ENCODE results near the gene F8. TPM values are rescaled to one million over a fixed set of nuclear protein-coding genes. Genes with fewer than 3 reads are reported as not detected.
"Not testable (repeated sequence)": the region's sequence is repeated elsewhere in the genome, so short reads cannot be mapped to it uniquely, and the experiment has no call there.

Gene F8
- total RNA-seq, 2 donors from 2014 or later: 5.5 to 6.0 TPM

DNA sequence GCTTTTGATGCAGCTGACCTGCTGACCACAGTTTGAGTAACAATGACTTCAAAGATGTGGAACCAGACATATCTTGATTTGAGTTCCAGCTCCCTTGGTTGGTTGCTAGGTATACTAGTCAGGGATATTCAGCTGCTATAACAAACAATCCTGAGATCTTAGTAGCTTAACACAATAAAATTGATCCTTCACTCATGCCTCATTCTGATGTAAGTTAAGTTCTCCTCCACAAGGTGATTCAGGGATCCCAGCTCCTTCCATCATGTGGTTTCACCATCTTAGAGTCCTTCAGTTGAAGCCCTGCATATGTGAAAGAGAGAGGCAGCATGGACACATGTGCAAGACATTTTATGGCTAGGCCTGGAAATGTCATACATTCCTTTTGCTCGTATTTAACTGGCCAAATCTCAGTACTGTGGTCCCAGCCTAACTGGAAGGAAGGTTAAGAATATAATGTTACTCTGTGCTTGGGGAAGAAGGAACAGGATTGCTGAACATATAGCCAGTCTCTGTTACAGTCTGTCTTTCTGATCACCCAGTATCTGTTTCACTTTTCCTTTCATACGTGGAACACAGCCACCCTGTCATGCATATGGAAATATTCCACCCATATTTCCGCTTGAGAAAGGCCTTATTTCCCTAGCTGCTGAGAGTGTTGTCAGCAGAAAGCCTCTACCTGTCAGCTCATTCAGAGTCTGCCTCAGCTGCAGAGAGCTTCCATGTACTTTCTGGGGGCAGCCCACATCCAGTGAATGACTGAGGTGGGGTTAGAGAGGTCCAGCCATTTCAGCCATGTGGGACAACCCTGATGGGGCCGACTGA, 195.1 kb downstream of the F8 start:
- no peak overlapping the region for H3K4me3 Mint-ChIP-seq
- no peak for DNase-seq
- no peak overlapping the region for H3K9ac ChIP-seq (ENCODE audit: extremely low read depth, low read length, poor library complexity, severe bottlenecking)
- H3K9me3 Mint-ChIP-seq: peaks cover 36% of the 10 kb centered on the region
- TF ChIP-seq, protein P1, sequence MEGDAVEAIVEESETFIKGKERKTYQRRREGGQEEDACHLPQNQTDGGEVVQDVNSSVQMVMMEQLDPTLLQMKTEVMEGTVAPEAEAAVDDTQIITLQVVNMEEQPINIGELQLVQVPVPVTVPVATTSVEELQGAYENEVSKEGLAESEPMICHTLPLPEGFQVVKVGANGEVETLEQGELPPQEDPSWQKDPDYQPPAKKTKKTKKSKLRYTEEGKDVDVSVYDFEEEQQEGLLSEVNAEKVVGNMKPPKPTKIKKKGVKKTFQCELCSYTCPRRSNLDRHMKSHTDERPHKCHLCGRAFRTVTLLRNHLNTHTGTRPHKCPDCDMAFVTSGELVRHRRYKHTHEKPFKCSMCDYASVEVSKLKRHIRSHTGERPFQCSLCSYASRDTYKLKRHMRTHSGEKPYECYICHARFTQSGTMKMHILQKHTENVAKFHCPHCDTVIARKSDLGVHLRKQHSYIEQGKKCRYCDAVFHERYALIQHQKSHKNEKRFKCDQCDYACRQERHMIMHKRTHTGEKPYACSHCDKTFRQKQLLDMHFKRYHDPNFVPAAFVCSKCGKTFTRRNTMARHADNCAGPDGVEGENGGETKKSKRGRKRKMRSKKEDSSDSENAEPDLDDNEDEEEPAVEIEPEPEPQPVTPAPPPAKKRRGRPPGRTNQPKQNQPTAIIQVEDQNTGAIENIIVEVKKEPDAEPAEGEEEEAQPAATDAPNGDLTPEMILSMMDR (conservative IDR thresholded peaks at IDR 0.05): no peak
- peaks cover 3% of the 10 kb centered on the region for H3K4me1 Mint-ChIP-seq
- H3K27me3 ChIP-seq (ENCODE audit: control insufficient read depth, insufficient read depth, low read length, poor library complexity, severe bottlenecking): no peaks in the 10 kb centered on the region
- H3K36me3 Mint-ChIP-seq (ENCODE audit: low read depth): no peaks in the 10 kb centered on the region
- no peaks in the 10 kb centered on the region for H3K9me3 ChIP-seq (ENCODE audit: control insufficient read depth, low read length)
- no peaks in the 10 kb centered on the region for H3K4me1 ChIP-seq (ENCODE audit: control insufficient read depth, insufficient read depth, low read length)
- H3K27me3 Mint-ChIP-seq (ENCODE audit: insufficient read depth): no peaks in the 10 kb centered on the region
- H3K36me3 ChIP-seq (ENCODE audit: control insufficient read depth, insufficient read depth, low read length): no peaks in the 10 kb centered on the region
- 87 to 100% methylated on average over 1 to 4 of the region's 4 CpGs for WGBS, 2 experiments (ENCODE audit: insufficient coverage in 1 of 2, insufficient read length in 1 of 2)
- H3K27ac ChIP-seq (ENCODE audit: low read depth, low read length): no peak overlapping the region
- no peak overlapping the region for H3K27ac Mint-ChIP-seq
- no peak overlapping the region for H3K4me3 ChIP-seq (ENCODE audit: low read length)

DNA sequence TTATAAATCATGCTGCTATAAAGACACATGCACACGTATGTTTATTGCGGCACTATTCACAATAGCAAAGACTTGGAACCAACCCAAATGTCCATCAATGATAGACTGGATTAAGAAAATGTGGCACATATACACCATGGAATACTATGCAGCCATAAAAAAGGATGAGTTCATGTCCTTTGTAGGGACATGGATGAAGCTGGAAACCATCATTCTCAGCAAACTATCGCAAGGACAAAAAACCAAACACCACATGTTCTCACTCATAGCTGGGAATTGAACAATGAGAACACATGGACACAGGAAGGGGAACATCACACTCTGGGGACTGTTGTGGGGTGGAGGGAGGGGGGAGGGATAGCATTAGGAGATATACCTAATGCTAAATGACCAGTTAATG, 196.9 kb downstream of the F8 start:
- not testable (repeated sequence) for H3K4me3 ChIP-seq (ENCODE audit: low read length); H3K9me3 ChIP-seq (ENCODE audit: control insufficient read depth, low read length); H3K4me1 ChIP-seq (ENCODE audit: control insufficient read depth, insufficient read depth, low read length); H3K9ac ChIP-seq (ENCODE audit: extremely low read depth, low read length, poor library complexity, severe bottlenecking); H3K4me1 Mint-ChIP-seq; H3K27ac Mint-ChIP-seq; H3K36me3 Mint-ChIP-seq (ENCODE audit: low read depth); H3K27ac ChIP-seq (ENCODE audit: low read depth, low read length); H3K27me3 ChIP-seq (ENCODE audit: control insufficient read depth, insufficient read depth, low read length, poor library complexity, severe bottlenecking); DNase-seq; H3K36me3 ChIP-seq (ENCODE audit: control insufficient read depth, insufficient read depth, low read length); H3K27me3 Mint-ChIP-seq (ENCODE audit: insufficient read depth); H3K4me3 Mint-ChIP-seq
- H3K9me3 Mint-ChIP-seq: peaks cover 46% of the 10 kb centered on the region
- no CpG with 5 or more reads among the region's 3 CpGs for WGBS, 2 experiments (ENCODE audit: insufficient coverage in 1 of 2, insufficient read length in 1 of 2)

DNA sequence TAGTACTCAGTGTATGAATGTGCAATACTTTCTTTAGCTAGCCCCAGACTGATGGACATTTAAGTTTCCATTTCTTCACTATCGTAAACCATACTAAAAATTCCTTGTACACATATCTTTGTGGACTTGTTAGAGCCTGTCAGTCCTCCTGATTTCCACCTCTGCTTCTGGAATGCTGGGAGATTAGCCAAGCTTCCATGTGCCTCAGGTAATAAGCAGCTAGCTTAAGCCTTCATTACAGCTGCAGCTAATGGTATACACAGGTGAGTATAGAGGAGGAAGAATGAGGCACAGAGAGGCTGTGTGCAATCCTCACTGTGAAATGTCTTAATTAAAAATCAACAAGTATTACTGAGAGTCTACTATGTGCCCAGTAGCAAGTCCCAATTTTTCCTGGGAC, 197.9 kb downstream of the F8 start:
- WGBS, 2 experiments (ENCODE audit: insufficient coverage in 1 of 2, insufficient read length in 1 of 2): 85% methylated on average over 1 of the region's 1 CpG; no CpG with 5 or more reads in 1 of the 2 experiments
- TF ChIP-seq, protein P1 (conservative IDR thresholded peaks at IDR 0.05): no peak
- Mint-ChIP-seq H3K36me3 (ENCODE audit: low read depth) (no peaks in the 10 kb centered on the region), H3K4me1 (peaks cover 6% of the 10 kb centered on the region), H3K4me3 (no peak overlapping the region), H3K27ac (no peak overlapping the region), H3K9me3 (peaks cover 42% of the 10 kb centered on the region), H3K27me3 (ENCODE audit: insufficient read depth) (no peaks in the 10 kb centered on the region)
- H3K9ac ChIP-seq (ENCODE audit: extremely low read depth, low read length, poor library complexity, severe bottlenecking): no peak overlapping the region
- no peaks in the 10 kb centered on the region for H3K36me3 ChIP-seq (ENCODE audit: control insufficient read depth, insufficient read depth, low read length)
- no peaks in the 10 kb centered on the region for H3K9me3 ChIP-seq (ENCODE audit: control insufficient read depth, low read length)
- H3K4me1 ChIP-seq (ENCODE audit: control insufficient read depth, insufficient read depth, low read length): no peaks in the 10 kb centered on the region
- no peak overlapping the region for H3K4me3 ChIP-seq (ENCODE audit: low read length)
- no peak for DNase-seq
- H3K27me3 ChIP-seq (ENCODE audit: control insufficient read depth, insufficient read depth, low read length, poor library complexity, severe bottlenecking): no peaks in the 10 kb centered on the region
- H3K27ac ChIP-seq (ENCODE audit: low read depth, low read length): no peak overlapping the region
